HFFc6 (cell line): Measurements from ENCODE around the gene MED25. TPM values are rescaled to one million over a fixed set of nuclear protein-coding genes. Genes with fewer than 3 reads are reported as not detected.
A peak's percentile ranks its signal among the peaks of the same experiment; 100 is the strongest.

Source experiments
- DNase-seq: peaks from one replicate; pipeline ENCODE4 v3.0.0-alpha.2; 2018
- H3K27ac Mint-ChIP-seq: 2 replicates; pipeline ENCODE4 v1.8.0; 2020; ENCODE audit warnings: mild to moderate bottlenecking, mixed read lengths
- H3K27me3 Mint-ChIP-seq: 2 replicates; pipeline ENCODE4 v1.8.0; 2021; ENCODE audit warnings: mild to moderate bottlenecking, moderate library complexity, mixed read lengths; ENCODE audit not compliant: insufficient read depth
- H3K36me3 Mint-ChIP-seq: 2 replicates; pipeline ENCODE4 v1.8.0; 2021; ENCODE audit warnings: low read depth, mixed read lengths
- H3K4me1 Mint-ChIP-seq: 2 replicates; pipeline ENCODE4 v1.8.0; 2020; ENCODE audit warnings: low read depth, mixed read lengths
- H3K4me3 Mint-ChIP-seq: 2 replicates; pipeline ENCODE4 v1.8.0; 2020; ENCODE audit warnings: mild to moderate bottlenecking, moderate library complexity, mixed read lengths
- H3K9me3 Mint-ChIP-seq: 2 replicates; pipeline ENCODE4 v1.8.0; 2020; ENCODE audit warnings: mild to moderate bottlenecking, mixed read lengths
- total RNA-seq, 6 experiments: library from RNA; stranded (reverse); fragmentation: NEBNext Ultra II Directional; extraction: Animal tissue kit (Norgen Biotek cat#: 25700); gene quantifications; 2 replicates in 1 of 6; 3 replicates in 5 of 6; pipeline ENCODE4 v1.2.3, GENCODE V29; 2021
- TF ChIP-seq, protein P1 (sequence below): fragments of 200-600 bp; sonication (generic); IDR thresholded peaks from 2 replicates; pipeline ENCODE4 v1.5.0; 2021; ENCODE audit warnings: antibody characterized with exemption, mild to moderate bottlenecking

Gene MED25
- total RNA-seq, 6 experiments from 2014 or later: 44.5 to 50.6 (median 47.8) TPM

DNA sequence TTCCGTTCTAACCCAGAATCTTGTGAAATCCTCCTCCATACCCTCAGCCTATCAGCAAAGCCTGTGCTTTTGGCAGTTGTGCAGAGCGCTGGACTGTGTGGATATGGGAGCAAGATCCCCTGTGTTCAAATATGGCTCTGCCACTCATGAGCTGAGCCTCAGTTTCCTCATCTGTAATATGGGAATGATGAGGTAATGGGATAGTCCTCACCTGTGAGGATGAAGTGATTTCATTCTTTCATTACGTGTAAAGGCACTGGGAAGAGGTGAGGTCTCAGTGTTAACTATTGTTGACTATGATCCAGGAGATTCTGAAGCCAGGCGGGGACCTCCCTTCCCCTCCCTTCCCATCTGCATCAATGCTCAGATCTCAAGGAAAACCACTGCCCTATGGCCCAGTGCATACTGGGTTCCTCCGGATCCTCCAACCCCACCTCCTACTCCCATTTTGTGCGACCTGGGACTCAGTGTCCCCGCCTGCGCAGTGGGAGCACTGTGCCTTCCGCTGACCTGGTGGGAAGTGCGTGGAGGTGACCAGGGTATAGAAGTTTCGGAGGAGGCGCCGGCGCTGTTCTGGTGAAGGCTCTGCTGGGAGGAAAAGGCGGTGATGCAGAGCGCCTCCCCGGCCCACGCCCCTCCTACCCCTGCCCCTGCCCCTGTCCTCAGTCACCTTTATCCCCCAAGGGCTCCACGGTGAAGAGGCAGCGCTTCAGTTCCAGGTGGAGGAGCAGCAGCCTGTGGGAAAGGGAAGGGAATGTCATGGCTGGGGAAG is 10.0 kb upstream of the MED25 start:
- Mint-ChIP-seq H3K9me3 (no peaks in the 10 kb centered on the region), H3K4me1 (peaks cover 26% of the 10 kb centered on the region), H3K27ac (peak overlapping the region; percentile 82; the same call in 1 of the 2 replicates), H3K27me3 (peaks cover 11% of the 10 kb centered on the region), H3K36me3 (peaks cover 11% of the 10 kb centered on the region), H3K4me3 (peak overlapping the region; percentile 89; the same call in 1 of the 2 replicates)
- DNase-seq: no peak
- TF ChIP-seq, protein P1, sequence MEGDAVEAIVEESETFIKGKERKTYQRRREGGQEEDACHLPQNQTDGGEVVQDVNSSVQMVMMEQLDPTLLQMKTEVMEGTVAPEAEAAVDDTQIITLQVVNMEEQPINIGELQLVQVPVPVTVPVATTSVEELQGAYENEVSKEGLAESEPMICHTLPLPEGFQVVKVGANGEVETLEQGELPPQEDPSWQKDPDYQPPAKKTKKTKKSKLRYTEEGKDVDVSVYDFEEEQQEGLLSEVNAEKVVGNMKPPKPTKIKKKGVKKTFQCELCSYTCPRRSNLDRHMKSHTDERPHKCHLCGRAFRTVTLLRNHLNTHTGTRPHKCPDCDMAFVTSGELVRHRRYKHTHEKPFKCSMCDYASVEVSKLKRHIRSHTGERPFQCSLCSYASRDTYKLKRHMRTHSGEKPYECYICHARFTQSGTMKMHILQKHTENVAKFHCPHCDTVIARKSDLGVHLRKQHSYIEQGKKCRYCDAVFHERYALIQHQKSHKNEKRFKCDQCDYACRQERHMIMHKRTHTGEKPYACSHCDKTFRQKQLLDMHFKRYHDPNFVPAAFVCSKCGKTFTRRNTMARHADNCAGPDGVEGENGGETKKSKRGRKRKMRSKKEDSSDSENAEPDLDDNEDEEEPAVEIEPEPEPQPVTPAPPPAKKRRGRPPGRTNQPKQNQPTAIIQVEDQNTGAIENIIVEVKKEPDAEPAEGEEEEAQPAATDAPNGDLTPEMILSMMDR: no peak

DNA sequence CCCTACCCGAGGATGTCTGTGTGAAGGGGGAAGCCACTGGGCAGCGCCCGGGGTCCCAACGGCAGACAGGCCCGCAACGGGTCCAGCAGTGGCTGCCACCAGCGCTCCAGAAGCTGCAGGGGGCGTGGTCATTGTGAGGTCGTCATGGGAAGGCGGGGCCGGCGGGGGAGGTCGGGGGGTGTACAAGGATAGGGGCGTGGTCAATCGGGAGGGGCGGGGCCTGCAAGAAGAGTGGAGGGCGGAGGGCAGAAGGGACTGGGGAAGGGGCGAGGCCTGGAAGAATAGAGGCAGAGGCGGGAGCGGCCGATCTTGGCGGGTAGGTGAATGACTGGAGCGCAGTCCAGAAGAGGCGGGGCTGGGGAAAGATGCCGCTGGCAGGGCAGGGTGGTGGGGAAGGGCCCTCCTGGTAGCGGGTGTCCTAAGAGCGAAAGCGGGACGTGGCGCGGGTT is 9.4 kb upstream of the MED25 start:
- DNase-seq: peak; percentile 57
- H3K27ac Mint-ChIP-seq: peak overlapping the region; percentile 82
- TF ChIP-seq, protein P1: no peak
- H3K9me3 Mint-ChIP-seq: no peaks in the 10 kb centered on the region
- peaks cover 6% of the 10 kb centered on the region for H3K36me3 Mint-ChIP-seq
- H3K4me1 Mint-ChIP-seq: peaks cover 27% of the 10 kb centered on the region
- H3K4me3 Mint-ChIP-seq: peak overlapping the region; percentile 89
- H3K27me3 Mint-ChIP-seq: peaks cover 11% of the 10 kb centered on the region

GRCh38 chr19:49809160-49809940 is 8.7 kb upstream of the MED25 start:
- peaks cover 6% of the 10 kb centered on the region for H3K36me3 Mint-ChIP-seq
- peak overlapping the region; percentile 82 for H3K27ac Mint-ChIP-seq
- DNase-seq: no peak

GRCh38 chr19:49809941-49810389 is 8.1 kb upstream of the MED25 start:
- H3K27ac Mint-ChIP-seq: peak overlapping the region; percentile 55
- peak overlapping the region; percentile 89 for H3K4me3 Mint-ChIP-seq

More at GRCh38 chr19:49809160-49809940, 8.7 kb upstream of the MED25 start:
- Mint-ChIP-seq H3K4me3 (peak overlapping the region; percentile 89), H3K9me3 (no peaks in the 10 kb centered on the region), H3K4me1 (peaks cover 33% of the 10 kb centered on the region), H3K27me3 (peaks cover 11% of the 10 kb centered on the region)
- TF ChIP-seq, protein P1: no peak; the same call in 1 of the 2 replicates

GRCh38 chr19:49811328-49811727 is 6.8 kb upstream of the MED25 start:
- H3K27me3 Mint-ChIP-seq: peaks cover 9% of the 10 kb centered on the region
- no peaks in the 10 kb centered on the region for H3K9me3 Mint-ChIP-seq
- peaks cover 38% of the 10 kb centered on the region for H3K4me1 Mint-ChIP-seq
- TF ChIP-seq, protein P1: no peak
- no peak overlapping the region for H3K27ac Mint-ChIP-seq
- H3K36me3 Mint-ChIP-seq: peaks cover 3% of the 10 kb centered on the region
- H3K4me3 Mint-ChIP-seq: no peak overlapping the region
- no peak for DNase-seq

More at GRCh38 chr19:49809941-49810389, 8.1 kb upstream of the MED25 start:
- H3K27me3 Mint-ChIP-seq: peaks cover 11% of the 10 kb centered on the region
- peaks cover 6% of the 10 kb centered on the region for H3K36me3 Mint-ChIP-seq
- TF ChIP-seq, protein P1: no peak
- H3K4me1 Mint-ChIP-seq: peaks cover 38% of the 10 kb centered on the region
- no peak for DNase-seq
- no peaks in the 10 kb centered on the region for H3K9me3 Mint-ChIP-seq
